ENCODE results near the gene STRN3. TPM values are rescaled to one million over a fixed set of nuclear protein-coding genes. Genes with fewer than 3 reads are reported as not detected.
A peak's percentile ranks its signal among the peaks of the same experiment; 100 is the strongest.

The STRN3 gene
- polyA plus RNA-seq, 1 donor from 2014 or later, result 4.9 TPM

DNA sequence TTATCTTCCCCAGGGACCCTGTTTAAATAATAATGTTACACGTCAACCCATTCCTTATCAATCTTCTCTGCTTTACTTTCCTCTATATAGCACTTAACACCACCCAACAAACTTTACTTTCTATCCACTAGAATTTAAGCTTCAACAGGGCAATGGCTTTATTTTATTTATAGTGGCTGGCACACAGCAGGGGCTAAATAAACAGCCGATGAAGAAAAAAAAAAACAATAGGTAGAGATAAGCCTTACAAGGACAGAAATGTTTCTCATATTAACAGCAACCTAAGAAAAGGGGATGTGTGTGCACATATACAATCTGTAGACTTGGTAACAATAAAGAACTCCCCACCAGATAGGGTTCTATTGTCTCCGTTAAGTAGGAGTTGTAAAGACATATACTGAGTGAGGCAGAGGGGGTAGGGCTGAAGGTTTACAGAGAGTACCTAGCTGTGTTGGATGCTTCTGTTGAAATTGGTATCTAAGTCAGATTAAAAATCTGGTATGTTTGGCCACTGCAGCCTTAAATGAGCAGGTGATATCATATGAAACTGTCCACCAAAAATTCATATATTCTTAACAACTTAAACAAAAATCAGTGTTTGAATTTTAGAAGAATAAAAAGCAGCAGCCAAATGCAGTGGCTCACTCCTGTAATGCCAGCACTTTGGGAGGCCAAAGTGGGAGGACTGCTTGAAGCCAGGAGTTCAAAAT is 25.4 kb downstream of the STRN3 start:
- Mint-ChIP-seq H3K9me3 (peaks cover 0 to 18% (median 7%) of the 10 kb centered on the region in 3 donors), H3K4me1 (peaks cover 4 to 17% (median 8%) of the 10 kb centered on the region in 3 donors), H3K36me3 (peaks cover 25% of the 10 kb centered on the region)

GRCh38 chr14:30999038-30999773 is 27.0 kb downstream of the STRN3 start:
- H3K36me3 Mint-ChIP-seq, result peaks cover 28% of the 10 kb centered on the region
- no peak overlapping the region for H3K27ac Mint-ChIP-seq
- no peaks in the 10 kb centered on the region for H3K27me3 Mint-ChIP-seq
- peaks cover 16 to 26% (median 18%) of the 10 kb centered on the region in 3 donors for H3K4me1 Mint-ChIP-seq
- H3K4me3 Mint-ChIP-seq, result no peak overlapping the region
- H3K9me3 Mint-ChIP-seq, result peaks cover 0 to 18% (median 7%) of the 10 kb centered on the region in 3 donors

More for the DNA sequence above, 25.4 kb downstream of the STRN3 start:
- no peak overlapping the region for H3K4me3 Mint-ChIP-seq
- peak overlapping the region in 1 of 3 donors; percentile 32 for H3K27ac Mint-ChIP-seq
- no peaks in the 10 kb centered on the region for H3K27me3 Mint-ChIP-seq

GRCh38 chr14:30998100-30998706 is 28.0 kb downstream of the STRN3 start:
- H3K27me3 Mint-ChIP-seq, result no peaks in the 10 kb centered on the region
- H3K4me1 Mint-ChIP-seq, result peaks cover 12 to 24% (median 18%) of the 10 kb centered on the region in 3 donors
- H3K9me3 Mint-ChIP-seq, result peaks cover 0 to 18% (median 7%) of the 10 kb centered on the region in 3 donors
- peaks cover 25% of the 10 kb centered on the region for H3K36me3 Mint-ChIP-seq
- peak overlapping the region in 1 of 3 donors; percentile 74 for H3K27ac Mint-ChIP-seq
- peak overlapping the region in 1 of 4 donors; percentile 37 for H3K4me3 Mint-ChIP-seq

GRCh38 chr14:30996892-30997659 is 29.1 kb downstream of the STRN3 start:
- Mint-ChIP-seq H3K36me3 (peaks cover 24% of the 10 kb centered on the region), H3K4me3 (no peak overlapping the region), H3K9me3 (peaks cover 0 to 18% (median 7%) of the 10 kb centered on the region in 3 donors), H3K27me3 (no peaks in the 10 kb centered on the region), H3K4me1 (peaks cover 12 to 24% (median 16%) of the 10 kb centered on the region in 3 donors), H3K27ac (peak overlapping the region in 1 of 3 donors; percentile 59)

GRCh38 chr14:30995689-30996088 is 30.5 kb downstream of the STRN3 start:
- Mint-ChIP-seq H3K27ac (no peak overlapping the region), H3K36me3 (peaks cover 22% of the 10 kb centered on the region), H3K4me3 (no peak overlapping the region), H3K27me3 (no peaks in the 10 kb centered on the region), H3K9me3 (peaks cover 0 to 18% (median 7%) of the 10 kb centered on the region in 3 donors), H3K4me1 (peaks cover 21 to 27% (median 21%) of the 10 kb centered on the region in 3 donors)

DNA sequence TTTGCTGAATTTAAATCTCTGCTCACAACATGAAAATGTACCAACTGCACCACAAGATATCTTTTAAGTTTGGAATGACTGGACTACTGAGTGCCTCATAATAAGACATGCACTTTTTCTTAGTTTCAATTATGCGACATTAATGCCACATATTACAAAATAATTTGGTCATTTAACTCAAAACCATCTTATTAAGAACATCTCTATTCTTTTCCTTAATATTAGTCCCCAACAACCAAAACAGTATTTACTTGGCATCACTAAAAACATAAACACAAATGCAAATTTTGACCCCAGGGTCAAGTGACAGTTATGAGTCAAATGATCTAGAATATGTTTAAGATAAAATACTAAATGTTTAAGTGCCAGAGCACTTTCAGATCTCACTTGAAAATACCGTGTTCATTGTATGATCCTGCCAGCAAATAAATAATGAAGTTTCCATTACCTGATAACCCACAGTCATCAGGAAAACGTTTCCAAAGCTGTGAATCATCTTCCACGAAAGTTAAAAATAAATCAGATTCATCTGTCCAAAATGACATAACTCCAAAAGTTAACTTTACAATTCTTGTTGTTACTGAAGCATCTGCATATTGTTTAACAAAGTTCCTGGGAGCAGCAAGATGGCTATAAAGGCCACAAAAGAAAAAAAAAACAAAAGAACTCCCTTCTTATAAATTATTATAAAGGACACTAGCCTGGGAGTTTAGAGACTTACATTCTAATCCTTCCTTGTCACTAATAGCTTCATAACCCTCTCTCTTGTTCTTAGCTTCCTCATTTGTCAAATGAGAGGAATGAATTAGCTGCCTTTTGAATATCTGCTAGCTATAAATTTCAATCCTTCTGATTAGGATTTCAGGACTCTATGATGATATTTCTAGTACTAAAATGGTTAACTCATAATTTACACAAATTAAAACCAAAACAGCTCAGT is 31.2 kb downstream of the STRN3 start:
- no peak overlapping the region for H3K27ac Mint-ChIP-seq
- H3K27me3 Mint-ChIP-seq, result no peaks in the 10 kb centered on the region
- peak overlapping the region in 2 of 4 donors; percentile 25 to 29 for H3K4me3 Mint-ChIP-seq
- peaks cover 0 to 17% (median 7%) of the 10 kb centered on the region in 3 donors for H3K9me3 Mint-ChIP-seq
- H3K36me3 Mint-ChIP-seq, result peaks cover 20% of the 10 kb centered on the region
- peaks cover 18 to 27% (median 25%) of the 10 kb centered on the region in 3 donors for H3K4me1 Mint-ChIP-seq

DNA sequence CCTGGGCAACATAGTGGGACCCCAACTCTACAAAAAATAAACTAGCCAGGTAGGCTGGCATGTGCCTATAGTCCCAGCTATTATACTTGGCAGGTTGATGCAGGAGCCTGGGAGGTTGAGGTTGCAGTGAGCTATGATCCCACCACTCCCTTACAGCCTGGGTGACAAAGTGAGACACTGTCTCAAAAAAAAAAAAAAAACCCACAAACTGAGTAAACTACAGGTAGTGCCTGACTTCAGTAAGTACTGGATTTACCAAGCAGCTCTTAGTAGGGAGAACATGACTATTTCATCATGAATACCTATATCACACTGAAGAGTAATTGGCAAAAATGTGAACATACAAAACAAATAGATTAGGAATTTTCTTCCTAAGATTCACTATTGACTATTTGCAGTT is 33.1 kb downstream of the STRN3 start:
- H3K4me1 Mint-ChIP-seq, result peaks cover 20 to 41% (median 32%) of the 10 kb centered on the region in 3 donors
- no peak overlapping the region for H3K4me3 Mint-ChIP-seq
- H3K36me3 Mint-ChIP-seq, result peaks cover 12% of the 10 kb centered on the region
- no peak overlapping the region for H3K27ac Mint-ChIP-seq
- H3K27me3 Mint-ChIP-seq, result no peaks in the 10 kb centered on the region
- peaks cover 0 to 6% (median 0%) of the 10 kb centered on the region in 3 donors for H3K9me3 Mint-ChIP-seq

- H3K36me3 Mint-ChIP-seq, result peaks cover 3% of the 10 kb centered on the region
- peaks cover 24 to 45% (median 33%) of the 10 kb centered on the region in 3 donors for H3K4me1 Mint-ChIP-seq
- H3K4me3 Mint-ChIP-seq, result peak overlapping the region in 1 of 4 donors; percentile 12
- H3K27me3 Mint-ChIP-seq, result no peaks in the 10 kb centered on the region
- H3K9me3 Mint-ChIP-seq, result no peaks in the 10 kb centered on the region
- no peak overlapping the region for H3K27ac Mint-ChIP-seq
Measured at GRCh38 chr14:30991408-30991807, 34.8 kb downstream of the STRN3 start.

- Mint-ChIP-seq H3K9me3 (no peaks in the 10 kb centered on the region), H3K4me3 (no peak overlapping the region), H3K4me1 (peaks cover 25 to 50% (median 28%) of the 10 kb centered on the region in 3 donors), H3K27ac (no peak overlapping the region), H3K27me3 (no peaks in the 10 kb centered on the region), H3K36me3 (peaks cover 4% of the 10 kb centered on the region)
Measured at GRCh38 chr14:30990770-30991169, 35.4 kb downstream of the STRN3 start.

DNA sequence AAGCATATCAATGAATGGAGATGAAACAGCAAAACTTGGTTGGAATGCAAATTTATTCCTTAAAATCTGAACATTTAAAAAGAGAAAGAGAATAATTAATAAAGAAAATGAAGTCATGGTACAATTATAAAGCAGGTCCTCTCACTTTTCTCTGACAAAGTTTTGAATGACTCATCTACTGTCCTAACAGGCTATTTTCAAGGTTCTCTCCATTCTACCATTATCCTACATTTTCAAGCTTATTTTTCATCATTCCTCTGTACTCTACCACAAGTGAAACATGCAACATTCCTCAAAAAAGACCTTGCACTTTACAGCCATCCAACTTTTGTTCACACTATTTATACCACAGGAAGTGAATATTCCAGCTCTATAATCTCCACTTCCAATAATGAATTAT is 37.7 kb downstream of the STRN3 start:
- Mint-ChIP-seq H3K9me3 (no peaks in the 10 kb centered on the region), H3K27ac (no peak overlapping the region), H3K27me3 (no peaks in the 10 kb centered on the region), H3K36me3 (peaks cover 5% of the 10 kb centered on the region), H3K4me1 (peaks cover 18 to 42% (median 20%) of the 10 kb centered on the region in 3 donors), H3K4me3 (no peak overlapping the region)

GRCh38 chr14:30985796-30986195 is 40.4 kb downstream of the STRN3 start:
- peak overlapping the region in 1 of 3 donors; percentile 13 for H3K27ac Mint-ChIP-seq
- no peaks in the 10 kb centered on the region for H3K27me3 Mint-ChIP-seq
- H3K9me3 Mint-ChIP-seq, result no peaks in the 10 kb centered on the region
- no peak overlapping the region for H3K4me3 Mint-ChIP-seq
- peaks cover 5% of the 10 kb centered on the region for H3K36me3 Mint-ChIP-seq
- H3K4me1 Mint-ChIP-seq, result peaks cover 27 to 48% (median 28%) of the 10 kb centered on the region in 3 donors

DNA sequence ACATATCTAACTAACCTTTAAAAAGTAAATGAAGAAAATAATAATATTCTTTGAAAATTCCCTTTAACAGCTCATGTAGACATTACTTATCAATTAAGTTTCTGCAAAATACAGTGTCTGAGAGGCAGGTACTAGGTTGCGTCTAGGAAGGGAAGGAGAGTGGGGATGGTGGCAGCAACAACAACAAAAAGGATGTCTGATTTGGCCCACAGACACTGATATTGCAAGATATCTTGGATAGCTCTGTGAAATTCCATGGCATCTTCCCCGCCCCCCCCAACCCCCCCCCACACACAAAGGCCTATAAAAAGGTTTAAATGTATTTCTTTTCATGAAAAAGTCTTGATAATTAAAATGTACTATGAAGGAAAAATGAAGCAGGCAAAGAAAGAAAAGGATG is 42.3 kb downstream of the STRN3 start:
- Mint-ChIP-seq H3K27ac (no peak overlapping the region), H3K36me3 (peaks cover 5% of the 10 kb centered on the region), H3K9me3 (no peaks in the 10 kb centered on the region), H3K4me3 (no peak overlapping the region), H3K27me3 (no peaks in the 10 kb centered on the region), H3K4me1 (peaks cover 23 to 37% (median 32%) of the 10 kb centered on the region in 3 donors)

DNA sequence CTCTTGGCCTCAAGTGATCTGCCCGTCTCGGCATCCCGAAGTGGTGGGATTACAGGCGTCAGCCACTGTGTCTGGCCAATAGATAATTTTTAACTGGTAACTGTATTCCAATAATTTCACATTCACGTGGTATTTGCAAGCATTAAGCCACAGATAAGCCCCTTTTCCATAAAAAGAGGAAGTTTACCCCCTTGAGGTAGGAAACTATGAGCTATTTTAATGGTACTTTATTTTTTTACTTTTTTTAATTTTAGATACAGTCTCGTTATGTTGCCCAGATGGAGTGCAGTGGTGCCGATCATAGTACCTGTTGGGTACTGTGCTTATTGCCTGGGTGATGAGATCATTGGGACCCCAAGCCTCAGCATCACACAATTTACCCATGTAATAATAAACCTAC is 43.6 kb downstream of the STRN3 start:
- Mint-ChIP-seq H3K4me3 (peak overlapping the region in 2 of 4 donors; percentile 25 to 60), H3K4me1 (peaks cover 26 to 35% (median 30%) of the 10 kb centered on the region in 3 donors), H3K27me3 (no peaks in the 10 kb centered on the region), H3K36me3 (peaks cover 5% of the 10 kb centered on the region), H3K9me3 (no peaks in the 10 kb centered on the region), H3K27ac (peak overlapping the region in 1 of 3 donors; percentile 78)

Measured in IgD-negative memory B cell (primary cell).